GM21528 (cell line): Measurements from ENCODE around the gene CPLX4.
"Not testable (repeated sequence)": the region's sequence is repeated elsewhere in the genome, so short reads cannot be mapped to it uniquely, and the experiment has no call there.

Experiments
- ATAC-seq: cut with Tn5 transposase; IDR thresholded peaks from one replicate; pipeline ENCODE4 v1.9.1; 2021; ENCODE audit warnings: mild to moderate bottlenecking, moderate library complexity; ENCODE audit not compliant: unreplicated experiment, low FRiP score

CPLX4 gene

DNA sequence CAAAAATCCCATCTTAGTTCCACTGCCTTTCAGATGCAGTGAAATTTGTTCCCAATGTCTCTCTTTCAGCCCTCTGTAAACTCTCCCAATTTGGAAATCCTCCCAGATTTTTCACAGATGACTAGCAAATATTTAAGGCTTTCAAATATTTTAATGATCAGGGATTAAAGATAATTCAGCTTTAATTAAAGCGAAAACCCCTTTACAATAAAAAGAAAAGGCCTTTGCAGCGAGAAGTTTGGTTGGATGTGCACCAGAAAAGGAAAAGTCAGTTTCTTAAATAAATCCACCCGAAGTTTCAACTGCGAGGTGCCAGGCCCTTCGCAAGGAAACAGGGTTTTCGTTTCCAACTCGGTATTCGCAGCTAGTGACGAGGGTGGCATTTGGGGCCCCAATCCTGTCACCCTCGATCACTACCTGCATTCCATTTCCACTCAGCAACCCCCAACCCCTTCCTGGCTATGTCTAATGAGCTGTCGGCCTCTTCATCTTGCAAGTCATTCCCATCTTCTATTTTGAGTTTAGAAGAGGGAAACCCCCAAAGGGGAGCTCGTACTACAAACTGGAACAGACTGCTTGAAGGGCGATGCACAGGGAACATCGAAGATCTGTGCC is 46.7 kb downstream of the CPLX4 start:
- no peak for ATAC-seq

DNA sequence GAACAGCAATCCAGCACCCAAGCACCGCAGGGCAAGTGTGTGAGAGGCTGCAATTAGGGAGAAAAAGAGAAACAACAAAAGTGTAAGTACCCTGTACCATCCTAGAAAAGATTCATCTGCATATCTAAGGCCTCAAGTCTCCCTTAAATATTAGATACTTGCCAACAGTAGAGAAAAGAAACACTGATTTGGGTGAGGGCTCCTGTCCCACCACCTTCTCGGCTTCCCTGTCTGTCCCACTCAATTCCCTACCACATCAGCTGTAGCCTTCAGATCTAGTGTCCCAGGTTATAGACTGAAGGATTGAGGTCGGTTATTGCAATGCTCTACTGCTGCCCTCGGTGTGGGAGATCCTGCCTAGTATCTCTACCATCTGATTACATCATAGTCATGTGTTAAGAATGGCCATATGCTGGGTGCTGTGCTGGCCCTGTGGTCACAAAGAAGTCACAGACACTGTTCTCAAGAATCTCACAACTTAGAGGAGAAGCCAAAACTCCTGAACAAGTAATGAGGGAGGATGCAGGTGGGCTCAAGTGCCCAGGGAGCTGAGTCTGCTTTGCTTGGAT is 47.7 kb downstream of the CPLX4 start:
- ATAC-seq: no peak

GRCh38 chr18:59269563-59270119 is 48.8 kb downstream of the CPLX4 start:
- no peak for ATAC-seq

DNA sequence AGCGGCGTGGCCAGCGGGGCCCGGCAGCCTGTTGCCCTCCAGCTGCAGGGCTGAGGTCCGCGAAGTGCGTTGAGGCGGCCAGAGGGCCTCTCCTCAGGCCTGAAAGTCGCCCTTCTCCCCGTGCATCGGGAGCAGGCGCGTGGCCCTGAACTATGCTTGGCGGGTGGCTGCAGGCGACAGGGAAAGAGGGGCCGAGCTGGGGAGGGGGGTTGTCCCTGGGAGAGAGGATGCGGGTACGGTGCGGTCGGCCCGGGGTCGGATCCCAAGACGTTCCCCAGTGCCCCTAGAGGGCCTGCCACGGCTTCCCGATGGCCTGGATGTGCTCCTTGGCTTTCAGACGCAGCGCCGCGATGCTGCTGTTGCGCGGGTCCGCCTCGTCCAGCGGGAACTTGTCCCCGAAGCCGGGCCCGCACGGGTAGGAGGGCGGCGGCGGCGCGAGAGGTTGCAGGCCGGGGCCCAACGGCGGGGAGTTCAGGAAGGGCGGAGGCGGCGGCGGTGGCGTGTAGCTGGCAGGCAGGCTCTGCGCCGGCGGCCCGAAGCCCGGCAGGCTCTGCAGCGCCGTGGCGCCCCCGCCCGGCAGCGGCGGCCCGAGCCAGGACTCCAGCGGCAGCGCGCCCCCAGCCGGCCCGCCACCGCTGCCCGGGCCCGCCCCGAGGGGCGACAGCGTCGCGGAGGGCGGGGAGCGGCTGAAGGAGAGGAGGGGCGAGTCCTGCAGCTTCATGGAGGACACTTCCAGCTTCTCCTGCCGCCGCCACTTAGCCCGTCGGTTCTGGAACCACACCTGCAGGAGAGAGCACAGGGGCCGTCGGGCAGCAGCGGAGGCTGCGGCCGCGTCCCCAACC is 49.5 kb downstream of the CPLX4 start:
- ATAC-seq: no peak

GRCh38 chr18:59268127-59268720 is 50.2 kb downstream of the CPLX4 start:
- ATAC-seq: no peak

- ATAC-seq: no peak
Observed at GRCh38 chr18:59267503-59268126, 50.8 kb downstream of the CPLX4 start.

- no peak for ATAC-seq
Observed at GRCh38 chr18:59266886-59267502, 51.5 kb downstream of the CPLX4 start.

GRCh38 chr18:59266459-59266858 is 52.0 kb downstream of the CPLX4 start:
- ATAC-seq: no peak

DNA sequence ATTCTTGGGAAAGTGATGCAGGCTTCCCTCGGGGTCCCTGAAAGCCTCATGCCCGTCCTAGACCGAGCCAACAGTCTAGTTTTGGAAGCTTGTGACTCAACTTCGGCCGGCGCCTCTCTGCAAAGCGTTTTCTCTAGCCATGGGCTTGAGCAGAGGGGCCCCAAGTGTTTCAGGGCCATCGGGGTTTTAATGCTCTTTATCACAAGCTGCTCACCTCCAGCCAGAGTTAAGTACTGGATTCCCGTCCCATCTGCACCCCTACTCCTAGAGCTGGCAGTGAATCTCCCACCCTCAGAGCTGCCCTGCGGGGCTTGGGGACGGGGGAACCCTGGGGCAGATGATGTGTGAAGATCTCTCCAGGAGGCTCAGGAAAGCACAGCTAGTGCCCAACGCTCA is 52.5 kb downstream of the CPLX4 start:
- ATAC-seq: no peak

GRCh38 chr18:59265246-59265973 is 53.0 kb downstream of the CPLX4 start:
- ATAC-seq: no peak

GRCh38 chr18:59264651-59265245 is 53.7 kb downstream of the CPLX4 start:
- no peak for ATAC-seq

- no peak for ATAC-seq
Observed at GRCh38 chr18:59264121-59264571, 54.3 kb downstream of the CPLX4 start.

DNA sequence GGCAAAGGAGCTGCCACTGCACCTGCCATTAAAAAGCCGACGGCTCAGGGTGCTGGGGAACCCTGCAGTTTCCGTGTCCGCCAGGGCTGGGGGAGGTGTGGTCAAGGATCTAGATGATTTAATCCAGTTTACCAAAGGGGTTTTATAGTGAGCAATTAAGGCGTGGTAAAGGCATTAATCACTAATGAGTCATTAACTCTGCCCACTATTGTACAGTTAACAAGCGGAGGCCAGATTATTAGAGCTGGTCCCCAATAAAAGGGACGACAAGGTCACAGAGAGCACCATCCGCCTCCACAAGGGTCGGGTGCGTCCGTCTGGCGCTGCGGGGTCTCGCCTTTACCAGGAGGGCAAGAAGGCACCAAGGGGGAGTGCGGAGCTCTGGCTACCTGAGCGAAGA is 54.8 kb downstream of the CPLX4 start:
- no peak for ATAC-seq

- ATAC-seq: not testable (repeated sequence)
Observed at GRCh38 chr18:59262243-59262642, 56.2 kb downstream of the CPLX4 start.

GRCh38 chr18:59261842-59262241 is 56.6 kb downstream of the CPLX4 start:
- not testable (repeated sequence) for ATAC-seq

DNA sequence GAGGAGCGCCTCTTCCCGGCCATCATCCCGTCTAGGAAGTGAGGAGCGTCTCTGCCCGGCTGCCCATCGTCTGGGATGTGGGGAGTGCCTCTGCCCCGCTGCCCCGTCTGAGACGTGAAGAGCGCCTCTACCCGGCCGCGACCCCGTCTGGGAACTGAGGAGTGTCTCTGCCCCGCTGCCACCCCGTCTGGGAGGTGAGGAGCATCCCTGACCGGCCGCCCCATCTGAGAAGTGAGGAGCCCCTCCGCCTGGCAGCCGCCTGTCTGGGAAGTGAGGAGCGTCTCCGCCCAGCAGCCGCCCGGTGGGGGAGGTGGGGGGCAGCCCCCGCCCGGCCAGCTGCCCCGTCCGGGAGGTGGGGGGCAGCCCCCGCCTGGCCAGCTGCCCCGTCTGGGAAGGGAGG is 63.0 kb downstream of the CPLX4 start:
- not testable (repeated sequence) for ATAC-seq

DNA sequence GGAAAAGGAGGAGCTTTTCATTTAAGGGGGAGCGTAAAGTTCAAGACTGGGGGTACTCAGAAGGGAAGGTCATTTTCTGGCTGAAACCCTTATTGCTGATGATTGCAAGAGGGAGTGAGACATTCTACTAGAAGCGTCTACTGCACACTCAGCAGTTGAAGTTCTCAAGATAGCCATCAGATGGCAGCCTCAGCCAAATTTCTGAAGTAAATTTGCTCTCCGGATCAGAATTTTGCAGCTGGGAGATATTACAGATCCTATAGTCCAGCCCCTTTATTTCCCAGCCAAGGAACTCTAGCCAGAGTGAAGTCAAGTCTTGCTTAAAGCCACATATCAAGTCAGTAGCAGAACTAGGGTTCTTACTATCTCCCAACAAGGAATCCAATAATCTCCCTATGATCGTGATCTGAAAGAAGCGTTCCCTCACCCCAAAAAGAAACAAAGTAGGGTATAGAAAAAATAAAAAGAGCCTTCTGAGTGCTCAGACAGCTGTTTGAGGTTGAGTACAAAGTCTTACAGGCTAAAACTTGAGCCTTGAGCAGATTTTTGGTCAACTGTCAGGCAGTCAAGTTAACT is 69.2 kb downstream of the CPLX4 start:
- no peak for ATAC-seq

DNA sequence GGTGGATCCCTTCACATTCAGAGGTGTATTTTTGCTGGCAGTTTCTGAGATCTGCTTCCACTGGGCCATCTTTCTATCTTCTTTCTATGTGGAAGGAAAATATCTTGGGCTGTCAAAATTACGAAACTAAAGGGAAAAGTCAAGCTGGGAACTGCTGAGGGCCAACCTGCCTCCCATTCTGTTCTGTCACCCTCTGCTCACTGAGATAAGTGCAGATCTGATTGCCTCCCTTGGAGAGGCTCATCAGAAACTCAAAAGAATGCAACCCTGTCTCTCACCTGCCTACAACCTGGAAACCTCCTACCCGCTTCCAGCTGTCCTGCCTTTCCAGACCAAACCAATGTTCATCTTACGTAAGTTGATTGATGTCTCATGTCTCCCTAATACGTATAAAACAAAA is 71.7 kb downstream of the CPLX4 start:
- no peak for ATAC-seq
